Naive B cell (primary cell): ENCODE results near the gene CSGALNACT2. TPM values are rescaled to one million over a fixed set of nuclear protein-coding genes. Genes with fewer than 3 reads are reported as not detected.
"Not testable (repeated sequence)": the region's sequence is repeated elsewhere in the genome, so short reads cannot be mapped to it uniquely, and the experiment has no call there.

Source experiments
- ATAC-seq, 2 donors: fragments of 150-1000 bp; cut with Tn5 transposase; 2 replicates each; pipeline ENCODE4 v1.10.0; 2021; ENCODE audit warnings: low read depth in 2 of 2, mild to moderate bottlenecking in 2 of 2, moderate library complexity in 2 of 2
- DNase-seq: peaks from one replicate; pipeline ENCODE4 v3.0.0; 2022
- H3K27ac Mint-ChIP-seq, 6 donors: one replicate each; pipeline ENCODE4 v1.8.0; 2020 to 2022; ENCODE audit warnings: mild to moderate bottlenecking in 6 of 6, mixed read lengths in 6 of 6, moderate library complexity in 5 of 6, inconsistent platforms in 2 of 6
- H3K27me3 Mint-ChIP-seq, 3 donors: one replicate each; pipeline ENCODE4 v1.8.0; 2021 to 2022; ENCODE audit warnings: mixed read lengths in 3 of 3, mild to moderate bottlenecking in 1 of 3
- H3K36me3 Mint-ChIP-seq, 2 donors: one replicate each; pipeline ENCODE4 v1.8.0; 2020 to 2022; ENCODE audit warnings: mixed read lengths in 2 of 2, inconsistent platforms in 1 of 2, mild to moderate bottlenecking in 1 of 2
- H3K4me1 Mint-ChIP-seq, 3 donors: one replicate each; pipeline ENCODE4 v1.8.0; 2020 to 2022; ENCODE audit warnings: mixed read lengths in 3 of 3, inconsistent platforms in 1 of 3, mild to moderate bottlenecking in 1 of 3, moderate library complexity in 1 of 3
- H3K4me3 Mint-ChIP-seq, 8 donors: one replicate each; pipeline ENCODE4 v1.8.0; 2020 to 2022; ENCODE audit warnings: mild to moderate bottlenecking in 8 of 8, mixed read lengths in 8 of 8, moderate library complexity in 8 of 8, inconsistent platforms in 2 of 8
- H3K9me3 Mint-ChIP-seq, 7 donors: one replicate each; pipeline ENCODE4 v1.8.0; 2020 to 2022; ENCODE audit warnings: mixed read lengths in 7 of 7, mild to moderate bottlenecking in 5 of 7, inconsistent platforms in 2 of 7, moderate library complexity in 1 of 7
- polyA plus RNA-seq, 6 donors: library from polyadenylated mRNA; unstranded; fragments of 300-500 nt; fragmentation: Illumina TruSeq; gene quantifications; one replicate each; pipeline ENCODE4 v1.2.3, GENCODE V29; 2021; ENCODE audit warnings: low read depth in 6 of 6

The CSGALNACT2 gene
- polyA plus RNA-seq, 6 donors from 2014 or later: 10.0 to 16.0 (median 12.4) TPM

- DNase-seq: no peak
- H3K27ac Mint-ChIP-seq: no peak overlapping the region
- no peaks in the 10 kb centered on the region for H3K9me3 Mint-ChIP-seq
- ATAC-seq: no peak
- H3K4me1 Mint-ChIP-seq: peaks cover 15 to 19% (median 16%) of the 10 kb centered on the region in 3 donors
- H3K27me3 Mint-ChIP-seq: peaks cover 0 to 6% (median 0%) of the 10 kb centered on the region in 3 donors
- no peaks in the 10 kb centered on the region for H3K36me3 Mint-ChIP-seq
- H3K4me3 Mint-ChIP-seq: peak overlapping the region in 1 of 8 donors; percentile 49
Measured at GRCh38 chr10:43132867-43133787, 5.1 kb upstream of the CSGALNACT2 start.

- H3K36me3 Mint-ChIP-seq: no peaks in the 10 kb centered on the region
- H3K27ac Mint-ChIP-seq: no peak overlapping the region
- no peaks in the 10 kb centered on the region for H3K9me3 Mint-ChIP-seq
- peaks cover 22 to 27% (median 22%) of the 10 kb centered on the region in 3 donors for H3K4me1 Mint-ChIP-seq
- peaks cover 0 to 6% (median 0%) of the 10 kb centered on the region in 3 donors for H3K27me3 Mint-ChIP-seq
- peak overlapping the region in 1 of 8 donors; percentile 97 for H3K4me3 Mint-ChIP-seq
- DNase-seq: no peak
- ATAC-seq: no peak
Measured at GRCh38 chr10:43134126-43134905, 3.9 kb upstream of the CSGALNACT2 start.

GRCh38 chr10:43135064-43135463 lies 3.2 kb upstream of the CSGALNACT2 start:
- ATAC-seq (no peak), DNase-seq (no peak)
- H3K4me1 Mint-ChIP-seq: peaks cover 27 to 34% (median 30%) of the 10 kb centered on the region in 3 donors
- no peaks in the 10 kb centered on the region for H3K36me3 Mint-ChIP-seq
- H3K4me3 Mint-ChIP-seq: peak overlapping the region in 3 of 8 donors; percentile 3 to 97 (median 9)
- H3K27ac Mint-ChIP-seq: peak overlapping the region in 2 of 6 donors; percentile 1 to 61
- H3K27me3 Mint-ChIP-seq: peaks cover 0 to 6% (median 0%) of the 10 kb centered on the region in 3 donors
- H3K9me3 Mint-ChIP-seq: no peaks in the 10 kb centered on the region

- no peaks in the 10 kb centered on the region for H3K36me3 Mint-ChIP-seq
- peak overlapping the region in 7 of 8 donors; percentile 5 to 97 (median 43) for H3K4me3 Mint-ChIP-seq
- ATAC-seq (no peak), DNase-seq (no peak)
- no peaks in the 10 kb centered on the region for H3K9me3 Mint-ChIP-seq
- peak overlapping the region in 5 of 6 donors; percentile 5 to 97 (median 61) for H3K27ac Mint-ChIP-seq
- peaks cover 33 to 40% (median 35%) of the 10 kb centered on the region in 3 donors for H3K4me1 Mint-ChIP-seq
- peaks cover 0 to 6% (median 0%) of the 10 kb centered on the region in 3 donors for H3K27me3 Mint-ChIP-seq
Measured at GRCh38 chr10:43135656-43136055, 2.6 kb upstream of the CSGALNACT2 start.

GRCh38 chr10:43136432-43136831 lies 1.8 kb upstream of the CSGALNACT2 start:
- Mint-ChIP-seq H3K4me1 (peaks cover 36 to 46% (median 41%) of the 10 kb centered on the region in 3 donors), H3K27ac (peak overlapping the region in 4 of 6 donors; percentile 12 to 97 (median 54)), H3K36me3 (no peaks in the 10 kb centered on the region), H3K4me3 (peak overlapping the region in 7 of 8 donors; percentile 35 to 97 (median 88)), H3K9me3 (no peaks in the 10 kb centered on the region), H3K27me3 (no peaks in the 10 kb centered on the region)
- DNase-seq (no peak), ATAC-seq (no peak)

- DNase-seq (no peak), ATAC-seq (no peak)
- H3K27me3 Mint-ChIP-seq: no peaks in the 10 kb centered on the region
- H3K36me3 Mint-ChIP-seq: no peaks in the 10 kb centered on the region
- no peaks in the 10 kb centered on the region for H3K9me3 Mint-ChIP-seq
- peak overlapping the region; percentile 92 to 97 (median 95) for H3K27ac Mint-ChIP-seq
- H3K4me1 Mint-ChIP-seq: peaks cover 36 to 49% (median 45%) of the 10 kb centered on the region in 3 donors
- H3K4me3 Mint-ChIP-seq: peak overlapping the region; percentile 88 to 97 (median 93)
Measured at GRCh38 chr10:43136995-43137716, 1.1 kb upstream of the CSGALNACT2 start.

- DNase-seq (no peak), ATAC-seq (peak; percentile 9 to 13)
- no peaks in the 10 kb centered on the region for H3K27me3 Mint-ChIP-seq
- peaks cover 41 to 54% (median 49%) of the 10 kb centered on the region in 3 donors for H3K4me1 Mint-ChIP-seq
- peak overlapping the region; percentile 92 to 97 (median 95) for H3K27ac Mint-ChIP-seq
- no peaks in the 10 kb centered on the region for H3K9me3 Mint-ChIP-seq
- H3K36me3 Mint-ChIP-seq: no peaks in the 10 kb centered on the region
- peak overlapping the region; percentile 88 to 97 (median 93) for H3K4me3 Mint-ChIP-seq
Measured at GRCh38 chr10:43137717-43138020, 576 bp upstream of the CSGALNACT2 start.

- H3K4me1 Mint-ChIP-seq: peaks cover 50 to 62% (median 50%) of the 10 kb centered on the region in 3 donors
- peak overlapping the region; percentile 94 to 99 (median 97) for H3K4me3 Mint-ChIP-seq
Measured at GRCh38 chr10:43138757-43139241, 554 bp downstream of the CSGALNACT2 start.

GRCh38 chr10:43141421-43141820 lies 3.2 kb downstream of the CSGALNACT2 start:
- ATAC-seq (no peak), DNase-seq (no peak)
- Mint-ChIP-seq H3K36me3 (no peaks in the 10 kb centered on the region), H3K27me3 (no peaks in the 10 kb centered on the region), H3K4me3 (peak overlapping the region in 2 of 8 donors; percentile 10 to 50), H3K27ac (peak overlapping the region in 5 of 6 donors; percentile 25 to 85 (median 43)), H3K9me3 (no peaks in the 10 kb centered on the region), H3K4me1 (peaks cover 54 to 76% (median 61%) of the 10 kb centered on the region in 3 donors)

More at GRCh38 chr10:43138757-43139241, 554 bp downstream of the CSGALNACT2 start:
- no peaks in the 10 kb centered on the region for H3K36me3 Mint-ChIP-seq
- peak overlapping the region; percentile 97 to 99 (median 99) for H3K27ac Mint-ChIP-seq
- ATAC-seq (peak; percentile 64 to 70), DNase-seq (peak; percentile 58)
- no peaks in the 10 kb centered on the region for H3K9me3 Mint-ChIP-seq
- H3K27me3 Mint-ChIP-seq: no peaks in the 10 kb centered on the region

GRCh38 chr10:43145311-43145710 lies 7.1 kb downstream of the CSGALNACT2 start:
- peaks cover 0 to 10% of the 10 kb centered on the region in 2 donors for H3K36me3 Mint-ChIP-seq
- ATAC-seq: peak; percentile 11 to 27
- no peaks in the 10 kb centered on the region for H3K27me3 Mint-ChIP-seq
- peaks cover 44 to 71% (median 44%) of the 10 kb centered on the region in 3 donors for H3K4me1 Mint-ChIP-seq
- H3K9me3 Mint-ChIP-seq: peaks cover 0 to 13% (median 2%) of the 10 kb centered on the region in 7 donors
- peak overlapping the region in 1 of 6 donors; percentile 49 for H3K27ac Mint-ChIP-seq
- no peak for DNase-seq
- H3K4me3 Mint-ChIP-seq: no peak overlapping the region

GRCh38 chr10:43145936-43146335 lies 7.7 kb downstream of the CSGALNACT2 start:
- not testable (repeated sequence) for ATAC-seq, H3K4me3 Mint-ChIP-seq, H3K36me3 Mint-ChIP-seq, H3K27me3 Mint-ChIP-seq, DNase-seq
- Mint-ChIP-seq H3K27ac (peak overlapping the region in 2 of 6 donors; percentile 15 to 34), H3K4me1 (peaks cover 37 to 71% (median 38%) of the 10 kb centered on the region in 3 donors), H3K9me3 (peaks cover 0 to 13% (median 2%) of the 10 kb centered on the region in 7 donors)

- Mint-ChIP-seq H3K36me3 (peaks cover 0 to 10% of the 10 kb centered on the region in 2 donors), H3K4me1 (peaks cover 26 to 54% (median 29%) of the 10 kb centered on the region in 3 donors), H3K27ac (peak overlapping the region in 2 of 6 donors; percentile 47 to 89), H3K27me3 (no peaks in the 10 kb centered on the region), H3K4me3 (no peak overlapping the region), H3K9me3 (peaks cover 0 to 13% (median 2%) of the 10 kb centered on the region in 7 donors)
- no peak for DNase-seq
- no peak for ATAC-seq
Measured at GRCh38 chr10:43151371-43151770, 13.1 kb downstream of the CSGALNACT2 start.
